OCI-LY3 (cell line): Measurements from ENCODE around the gene CETN3.

Experiments
- CTCF ChIP-seq: fragments of 200-600, 300-600 bp; sonication (generic); IDR thresholded peaks from 2 replicates; pipeline ENCODE4 v1.5.1; 2014; ENCODE audit warnings: antibody characterized with exemption, low read length, low read depth
- EZH2phosphoT487 ChIP-seq: fragments of 200-600 bp; shearing (Covaris generic); IDR thresholded peaks from 2 replicates; pipeline ENCODE4 v1.6.1; 2018; ENCODE audit warnings: antibody characterized with exemption, mixed run types, low read depth

- TF ChIP-seq CTCF (no peak), EZH2phosphoT487 (no peak)
Measured at GRCh38 chr5:90366948-90367347, 42.6 kb downstream of the CETN3 start.
